A673 (cell line): ENCODE data around the gene TNP2. TPM values are rescaled to one million over a fixed set of nuclear protein-coding genes. Genes with fewer than 3 reads are reported as not detected.
"Not testable (repeated sequence)": the region's sequence is repeated elsewhere in the genome, so short reads cannot be mapped to it uniquely, and the experiment has no call there.

Experiments
- BruUV-seq: library from RNA; stranded (reverse); fragments of 400-500 nt; replicated peaks from 2 replicates; lab custom pipeline; 2021; lab: Mats Ljungman, UMichigan
- CTCF ChIA-PET: fragments of 300-600 bp; sonication (Branson Sonifier 250); formaldehyde crosslinking; loops from one replicate; lab custom pipeline; 2022; ENCODE audit warnings: antibody characterized with exemption; lab: Charles Lee
- POLR2A ChIA-PET: fragments of 300-600 bp; sonication (Branson Sonifier 250); formaldehyde crosslinking; loops from one replicate; lab custom pipeline; 2022; ENCODE audit warnings: antibody characterized with exemption; ENCODE audit not compliant: low non-redundant PET; lab: Charles Lee
- DNase-seq: peaks from one replicate; pipeline ENCODE4 v3.0.0-alpha.2; 2015; ENCODE audit warnings: low spot score
- H3K27ac ChIP-seq: fragments of 200-600 bp; sonication (generic); 2 replicates; pipeline ENCODE4 v1.5.1; 2016; ENCODE audit warnings: mixed run types, low read depth, mild to moderate bottlenecking, mixed read lengths, antibody characterized with exemption, low read length; ENCODE audit not compliant: poor library complexity, severe bottlenecking
- H3K27me3 ChIP-seq: fragments of 200-600 bp; sonication (generic); replicated peaks from 2 replicates; pipeline ENCODE4 v1.6.1; 2017; ENCODE audit warnings: mixed run types, low read depth, mild to moderate bottlenecking, mixed read lengths, antibody characterized with exemption, low read length; ENCODE audit not compliant: insufficient read depth, poor library complexity
- H3K36me3 ChIP-seq: fragments of 200-600 bp; sonication (generic); 2 replicates; pipeline ENCODE4 v1.6.1; 2016; ENCODE audit warnings: mixed run types, mild to moderate bottlenecking, mixed read lengths, antibody characterized with exemption, low read length; ENCODE audit not compliant: insufficient read depth, poor library complexity, severe bottlenecking
- H3K4me1 ChIP-seq: fragments of 200-600 bp; sonication (generic); 2 replicates; pipeline ENCODE4 v1.6.1; 2017; ENCODE audit warnings: mixed run types, mild to moderate bottlenecking, mixed read lengths, antibody characterized with exemption, low read length; ENCODE audit not compliant: insufficient read depth, poor library complexity, severe bottlenecking
- H3K4me3 ChIP-seq: fragments of 200-600 bp; sonication (generic); 2 replicates; pipeline ENCODE4 v1.5.1; 2016; ENCODE audit warnings: low read depth, mixed run types, mild to moderate bottlenecking, mixed read lengths, low read length; ENCODE audit not compliant: poor library complexity, severe bottlenecking
- H3K9me3 ChIP-seq: fragments of 200-600 bp; sonication (generic); 2 replicates; pipeline ENCODE4 v1.6.1; 2016; ENCODE audit warnings: mixed run types, low read depth, mild to moderate bottlenecking, mixed read lengths, antibody characterized with exemption, low read length; ENCODE audit not compliant: poor library complexity, severe bottlenecking
- EZH2 ChIP-seq: fragments of 200-600 bp; sonication (generic); IDR thresholded peaks from 2 replicates; pipeline ENCODE4 v1.6.1; 2017; ENCODE audit warnings: borderline replicate concordance, low read depth, mild to moderate bottlenecking, mixed read lengths, antibody characterized with exemption, low read length; ENCODE audit not compliant: poor library complexity, severe bottlenecking
- intact Hi-C: fragments of 100-400 bp; cut with micrococcal nuclease; formaldehyde crosslinking; loops from one replicate; pipeline ENCODE4 v1.10.0; 2022; ENCODE audit not compliant: unreplicated experiment
- total RNA-seq: library from RNA; stranded (reverse); gene quantifications from 2 replicates; pipeline ENCODE4 v1.2.3, GENCODE V29; 2021
- TF ChIP-seq, protein P1 (sequence below): fragments of 300-800, 200-600 bp; sonication (generic); conservative IDR thresholded peaks from 2 replicates; pipeline ENCODE4 v1.5.1; 2017; ENCODE audit warnings: low read depth, mild to moderate bottlenecking, antibody characterized with exemption, low read length, moderate library complexity, mixed read lengths

TNP2 gene
- total RNA-seq, 1 experiment from 2014 or later = not detected

DNA sequence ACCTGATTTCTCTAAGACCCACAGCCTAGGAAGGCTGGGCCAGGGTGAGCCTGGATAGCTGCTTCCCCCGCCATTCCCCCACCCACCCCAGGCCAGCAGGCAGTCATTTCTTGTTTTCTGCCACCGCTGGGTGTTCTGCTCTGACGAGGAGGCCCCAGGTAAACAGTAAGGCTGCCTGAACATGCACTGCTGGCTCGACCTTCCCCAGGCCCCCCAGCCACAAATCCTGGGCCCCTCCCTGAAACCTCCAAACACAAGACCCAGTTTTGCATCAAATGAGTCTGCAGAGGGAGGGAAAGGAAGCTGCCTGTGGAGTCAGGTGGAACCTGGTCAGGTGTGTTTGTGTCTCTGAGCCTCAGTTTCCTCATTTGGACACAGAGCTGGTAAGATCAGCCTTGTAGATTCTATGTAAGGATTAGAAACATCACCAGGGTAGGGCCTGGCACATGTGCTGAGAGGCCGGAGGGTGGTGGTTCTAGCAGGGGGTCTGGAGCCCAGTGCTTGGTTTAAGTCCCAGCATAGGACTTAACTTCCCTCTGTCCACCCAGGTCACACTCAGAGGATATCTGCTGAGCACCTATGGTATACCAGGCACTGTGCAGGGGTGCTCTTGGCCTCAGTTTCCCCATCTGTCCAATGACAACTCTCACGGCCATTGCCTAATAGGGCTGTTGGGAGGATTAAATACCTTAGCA lies 30.9 kb upstream of the TNP2 start:
- H3K4me3 ChIP-seq = no peak overlapping the region
- H3K4me1 ChIP-seq = no peaks in the 10 kb centered on the region
- CTCF ChIA-PET = no interaction called here
- TF ChIP-seq, protein P1, sequence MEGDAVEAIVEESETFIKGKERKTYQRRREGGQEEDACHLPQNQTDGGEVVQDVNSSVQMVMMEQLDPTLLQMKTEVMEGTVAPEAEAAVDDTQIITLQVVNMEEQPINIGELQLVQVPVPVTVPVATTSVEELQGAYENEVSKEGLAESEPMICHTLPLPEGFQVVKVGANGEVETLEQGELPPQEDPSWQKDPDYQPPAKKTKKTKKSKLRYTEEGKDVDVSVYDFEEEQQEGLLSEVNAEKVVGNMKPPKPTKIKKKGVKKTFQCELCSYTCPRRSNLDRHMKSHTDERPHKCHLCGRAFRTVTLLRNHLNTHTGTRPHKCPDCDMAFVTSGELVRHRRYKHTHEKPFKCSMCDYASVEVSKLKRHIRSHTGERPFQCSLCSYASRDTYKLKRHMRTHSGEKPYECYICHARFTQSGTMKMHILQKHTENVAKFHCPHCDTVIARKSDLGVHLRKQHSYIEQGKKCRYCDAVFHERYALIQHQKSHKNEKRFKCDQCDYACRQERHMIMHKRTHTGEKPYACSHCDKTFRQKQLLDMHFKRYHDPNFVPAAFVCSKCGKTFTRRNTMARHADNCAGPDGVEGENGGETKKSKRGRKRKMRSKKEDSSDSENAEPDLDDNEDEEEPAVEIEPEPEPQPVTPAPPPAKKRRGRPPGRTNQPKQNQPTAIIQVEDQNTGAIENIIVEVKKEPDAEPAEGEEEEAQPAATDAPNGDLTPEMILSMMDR = no peak
- H3K27ac ChIP-seq = no peak overlapping the region
- POLR2A ChIA-PET = no interaction called here
- H3K27me3 ChIP-seq = no peaks in the 10 kb centered on the region
- no peaks in the 10 kb centered on the region for H3K9me3 ChIP-seq
- DNase-seq = no peak
- intact Hi-C loops = no loop called here
- BruUV-seq = no TSS peak
- H3K36me3 ChIP-seq = no peaks in the 10 kb centered on the region

DNA sequence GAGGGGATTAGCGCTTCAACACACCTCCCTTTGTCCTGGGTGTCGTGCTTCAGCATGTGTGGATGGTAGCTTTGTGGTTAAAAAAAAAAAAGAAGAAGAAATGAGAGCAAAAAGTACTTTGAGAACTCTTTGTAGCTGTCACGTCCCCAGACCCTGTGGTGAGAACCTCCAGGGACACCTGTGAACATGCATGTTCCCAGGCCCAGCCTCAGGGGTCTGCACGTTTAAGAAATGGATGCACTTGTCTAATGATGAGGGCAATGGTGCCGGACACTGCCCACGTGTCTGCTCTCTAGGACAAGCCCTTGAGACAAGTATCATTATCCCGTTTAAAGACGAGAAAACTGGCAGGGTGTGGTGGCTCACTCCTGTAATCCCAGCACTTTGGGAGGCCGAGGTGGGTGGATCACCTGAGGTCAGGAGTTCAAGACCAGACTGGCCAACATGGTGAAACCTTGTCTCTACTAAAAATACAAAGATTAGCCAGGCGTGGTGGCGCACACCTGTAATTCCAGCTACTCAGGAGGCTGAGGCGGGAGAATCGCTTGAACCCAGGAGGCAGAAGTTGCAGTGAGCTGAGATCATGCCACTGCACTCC lies 29.9 kb upstream of the TNP2 start:
- H3K4me1 ChIP-seq, H3K27ac ChIP-seq, intact Hi-C loops, H3K27me3 ChIP-seq, H3K36me3 ChIP-seq, DNase-seq, H3K9me3 ChIP-seq, BruUV-seq, H3K4me3 ChIP-seq, CTCF ChIA-PET, POLR2A ChIA-PET: not testable (repeated sequence)

DNA sequence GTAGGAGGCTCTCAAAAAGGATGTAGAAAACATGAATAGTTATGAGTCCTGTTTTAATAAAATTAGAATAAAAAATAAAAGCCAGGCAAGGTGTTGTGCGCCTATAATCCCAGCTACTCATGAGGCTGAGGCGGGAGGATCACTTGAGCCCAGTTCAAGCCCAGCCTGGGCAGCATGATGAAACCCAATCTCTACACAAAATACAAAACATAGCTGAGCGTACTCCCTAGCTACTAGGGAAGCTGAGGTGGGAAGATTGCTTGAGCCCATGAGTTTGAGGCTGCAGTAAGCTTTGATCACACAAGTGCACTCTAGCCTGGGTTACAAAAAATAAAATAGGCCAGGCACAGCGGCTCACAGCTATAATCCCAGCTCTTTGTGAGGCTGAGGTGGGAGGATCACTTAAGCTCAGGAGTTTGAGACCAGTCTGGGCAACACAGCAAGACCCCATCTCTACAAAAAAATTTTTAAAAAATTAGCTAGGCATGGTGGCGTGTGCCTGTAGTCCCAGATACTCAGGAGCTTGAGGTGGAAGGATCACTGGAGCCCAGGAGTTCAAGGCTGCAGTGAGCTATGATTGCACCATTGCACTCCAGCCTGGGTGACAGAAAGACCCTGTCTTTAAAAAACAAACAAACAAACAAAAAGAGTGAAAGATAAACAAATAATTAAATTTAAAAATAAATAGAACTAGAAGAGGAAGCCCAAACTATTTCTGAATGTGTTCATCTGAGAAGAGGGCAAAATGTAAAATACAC lies 29.2 kb upstream of the TNP2 start:
- TF ChIP-seq, protein P1 = no peak
- no peak for TF ChIP-seq EZH2
- BruUV-seq = no TSS peak
- H3K4me1 ChIP-seq = no peaks in the 10 kb centered on the region
- H3K27me3 ChIP-seq = no peaks in the 10 kb centered on the region
- ChIA-PET CTCF (no interaction called here), POLR2A (no interaction called here)
- no peak overlapping the region for H3K4me3 ChIP-seq
- H3K27ac ChIP-seq = no peak overlapping the region
- no peak for DNase-seq
- H3K36me3 ChIP-seq = no peaks in the 10 kb centered on the region
- intact Hi-C loops = no loop called here
- H3K9me3 ChIP-seq = no peaks in the 10 kb centered on the region
